GM12864 (cell line): ENCODE data around the gene EGFR.

Experiments used
- DNase-seq: peaks from one replicate; pipeline ENCODE4 v3.0.0-alpha.2; 2011; ENCODE audit warnings: low read depth
- H3K4me3 ChIP-seq: 2 replicates; pipeline ENCODE4 v1.5.1; 2011; ENCODE audit warnings: mild to moderate bottlenecking, low read depth, low read length, control low read depth
- TF ChIP-seq, protein P1 (sequence below): IDR thresholded peaks from 2 replicates; pipeline ENCODE4 v1.5.1; 2011; ENCODE audit warnings: low read depth, mild to moderate bottlenecking, moderate library complexity, low read length, control low read depth, inconsistent platforms; ENCODE audit errors: missing control alignments

EGFR gene

GRCh38 chr7:54985426-54986330 is 33.1 kb upstream of the EGFR start:
- no peak for DNase-seq
- TF ChIP-seq, protein P1, sequence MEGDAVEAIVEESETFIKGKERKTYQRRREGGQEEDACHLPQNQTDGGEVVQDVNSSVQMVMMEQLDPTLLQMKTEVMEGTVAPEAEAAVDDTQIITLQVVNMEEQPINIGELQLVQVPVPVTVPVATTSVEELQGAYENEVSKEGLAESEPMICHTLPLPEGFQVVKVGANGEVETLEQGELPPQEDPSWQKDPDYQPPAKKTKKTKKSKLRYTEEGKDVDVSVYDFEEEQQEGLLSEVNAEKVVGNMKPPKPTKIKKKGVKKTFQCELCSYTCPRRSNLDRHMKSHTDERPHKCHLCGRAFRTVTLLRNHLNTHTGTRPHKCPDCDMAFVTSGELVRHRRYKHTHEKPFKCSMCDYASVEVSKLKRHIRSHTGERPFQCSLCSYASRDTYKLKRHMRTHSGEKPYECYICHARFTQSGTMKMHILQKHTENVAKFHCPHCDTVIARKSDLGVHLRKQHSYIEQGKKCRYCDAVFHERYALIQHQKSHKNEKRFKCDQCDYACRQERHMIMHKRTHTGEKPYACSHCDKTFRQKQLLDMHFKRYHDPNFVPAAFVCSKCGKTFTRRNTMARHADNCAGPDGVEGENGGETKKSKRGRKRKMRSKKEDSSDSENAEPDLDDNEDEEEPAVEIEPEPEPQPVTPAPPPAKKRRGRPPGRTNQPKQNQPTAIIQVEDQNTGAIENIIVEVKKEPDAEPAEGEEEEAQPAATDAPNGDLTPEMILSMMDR = no peak
- no peak overlapping the region for H3K4me3 ChIP-seq

DNA sequence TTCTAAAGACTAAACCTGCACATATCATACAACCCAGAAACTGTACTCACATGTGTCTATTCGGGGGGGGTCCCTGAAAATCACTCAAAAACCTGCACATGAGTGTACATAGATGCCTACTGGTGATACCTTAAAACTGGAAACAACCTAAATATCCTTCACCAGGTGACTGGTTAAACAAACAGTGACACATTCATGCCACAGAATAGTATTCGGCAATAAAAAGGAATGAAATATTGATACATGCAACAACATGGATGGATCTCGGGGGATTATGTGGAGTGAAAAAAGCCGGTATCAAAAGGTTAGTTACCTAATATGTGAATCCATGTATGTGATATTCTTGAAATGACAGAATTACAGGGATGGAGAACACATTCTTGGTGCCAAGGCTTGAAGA is 32.1 kb upstream of the EGFR start:
- no peak overlapping the region for H3K4me3 ChIP-seq

DNA sequence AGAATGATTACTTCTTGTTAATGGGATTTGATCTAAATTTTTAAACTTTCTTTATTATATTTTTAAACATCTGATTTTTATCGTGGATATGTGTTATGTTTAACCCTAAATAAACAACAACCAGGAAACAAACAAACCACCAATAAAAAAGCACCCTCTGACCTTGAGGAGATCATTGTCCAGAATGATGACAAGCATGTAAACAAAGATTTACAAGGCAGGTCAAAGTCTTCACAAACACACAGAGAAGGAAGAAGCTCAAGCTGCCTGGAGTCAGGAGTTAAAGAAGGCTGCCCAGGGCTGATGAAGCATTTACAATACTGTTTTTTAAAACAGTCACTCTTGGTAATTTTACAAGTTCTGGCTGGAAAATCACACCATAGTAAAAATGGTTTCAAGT is 31.0 kb upstream of the EGFR start:
- no peak overlapping the region for H3K4me3 ChIP-seq
- TF ChIP-seq, protein P1 = no peak
- no peak for DNase-seq

More for the DNA sequence above, 32.1 kb upstream of the EGFR start:
- TF ChIP-seq, protein P1 = no peak
- DNase-seq = no peak

DNA sequence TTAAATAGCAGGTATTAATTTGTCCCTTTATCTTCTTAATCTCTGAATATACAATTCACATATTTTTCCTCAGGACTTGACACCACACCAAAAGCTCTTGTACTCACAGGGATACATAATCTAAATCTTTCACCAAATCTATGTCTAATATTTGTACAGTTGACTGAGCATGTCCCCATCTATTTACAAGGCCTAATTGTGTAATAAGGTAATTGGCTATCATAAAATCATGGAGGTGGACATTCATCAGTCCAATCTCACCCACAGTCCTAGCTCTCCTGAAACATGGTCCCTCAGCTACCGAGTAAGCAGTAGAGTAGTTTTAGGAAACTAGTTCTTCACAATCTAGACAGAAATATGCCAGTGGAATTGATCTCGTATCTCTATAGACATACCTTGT is 30.3 kb upstream of the EGFR start:
- TF ChIP-seq, protein P1 = no peak
- no peak for DNase-seq

DNA sequence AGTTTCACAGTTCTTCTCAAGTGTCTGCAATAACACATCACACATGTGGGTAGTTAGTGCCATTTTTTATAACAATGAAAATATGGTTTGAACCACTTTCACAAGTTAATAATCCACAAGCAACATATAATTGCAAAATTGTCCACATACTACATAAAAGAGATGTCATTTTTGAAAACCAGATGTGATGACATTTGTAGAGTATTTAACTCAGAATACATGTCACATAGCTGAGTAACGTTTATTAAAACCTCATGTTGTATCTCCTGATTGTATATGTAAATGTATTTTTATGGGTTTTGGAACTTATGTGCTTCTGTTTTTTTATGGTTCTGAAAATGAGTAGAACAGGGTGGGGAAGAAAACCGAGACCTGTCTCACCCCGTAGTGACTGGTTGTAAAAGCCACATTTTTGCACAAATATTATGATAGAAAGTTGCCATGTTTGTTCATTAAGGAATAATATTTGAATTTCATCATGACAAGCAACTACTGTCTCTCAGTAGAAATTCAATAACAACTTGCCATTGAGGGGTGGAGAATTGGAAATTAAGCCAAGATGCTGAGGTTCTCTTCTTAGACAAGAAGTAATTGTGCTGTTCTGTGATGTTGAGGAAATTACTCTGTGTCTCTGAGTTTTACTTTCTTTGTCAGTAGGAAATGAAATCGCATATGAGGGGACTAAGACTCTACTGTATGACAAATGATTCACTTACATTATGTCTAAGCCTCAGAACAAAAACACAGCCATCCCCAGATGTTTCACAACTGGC is 29.2 kb upstream of the EGFR start:
- TF ChIP-seq, protein P1 = no peak
- H3K4me3 ChIP-seq = no peak overlapping the region
- DNase-seq = no peak

More for the DNA sequence above, 30.3 kb upstream of the EGFR start:
- no peak overlapping the region for H3K4me3 ChIP-seq

DNA sequence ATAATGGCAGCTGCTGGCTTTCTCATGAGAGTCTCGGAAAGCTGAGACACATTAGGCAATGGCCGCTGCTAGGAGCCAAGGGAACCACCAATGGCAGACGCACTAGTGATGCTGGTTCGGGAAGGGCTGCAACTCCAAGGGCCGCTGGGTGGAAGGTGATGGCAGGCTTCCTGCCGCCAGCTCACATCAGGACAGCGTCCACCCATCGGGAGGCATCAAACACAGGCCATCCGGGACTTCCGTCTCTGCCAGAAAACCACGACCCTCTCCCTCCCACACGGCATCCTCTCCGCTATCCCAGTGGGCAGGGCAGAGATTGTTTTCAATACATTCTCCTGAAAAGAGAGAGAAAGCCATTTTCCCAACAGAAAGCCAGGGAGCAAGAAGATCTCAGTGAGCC is 27.5 kb upstream of the EGFR start:
- TF ChIP-seq, protein P1 = no peak
- H3K4me3 ChIP-seq = no peak overlapping the region
- no peak for DNase-seq
